GM12878 (cell line): ENCODE measurements around the gene KIFC3. TPM values are rescaled to one million over a fixed set of nuclear protein-coding genes. Genes with fewer than 3 reads are reported as not detected.

Experiments
- ATAC-seq: fragments of 200-7000 bp; cut with Tn5 transposase; 3 replicates; pipeline ENCODE4 v1.9.1; 2020; ENCODE audit warnings: mild to moderate bottlenecking, moderate library complexity
- BruUV-seq: library from RNA; stranded (reverse); fragments of 400-500 nt; replicated peaks from 2 replicates; lab custom pipeline; 2021; lab: Mats Ljungman, UMichigan
- CTCF ChIA-PET: fragments of 300-600 bp; sonication (Branson Sonifier 250); formaldehyde crosslinking; extraction: SDS; loops from one replicate; lab custom pipeline; 2021; ENCODE audit warnings: inconsistent platforms; lab: Yijun Ruan, JAX
- POLR2A ChIA-PET: fragments of 350-600 bp; formaldehyde crosslinking; extraction: SDS; loops from one replicate; lab custom pipeline; 2021; ENCODE audit warnings: inconsistent platforms; lab: Charles Lee
- RAD21 ChIA-PET: fragments of 300-600 bp; sonication (Branson Sonifier 250); formaldehyde crosslinking; loops from one replicate; lab custom pipeline; 2023; ENCODE audit warnings: antibody characterized with exemption; ENCODE audit not compliant: unreplicated experiment; lab: Charles Lee
- SMC1A ChIA-PET: fragments of 300-600 bp; sonication (Branson Sonifier 250); formaldehyde crosslinking; loops from one replicate; lab custom pipeline; 2023; ENCODE audit not compliant: unreplicated experiment, uncharacterized antibody; lab: Charles Lee
- DNase-seq: peaks from one replicate; pipeline ENCODE4 v3.0.0-alpha.2; 2011; ENCODE audit warnings: low read depth, low spot score
- FAIRE-seq: peaks from 3 replicates; lab custom pipeline; 2011; peaks lifted over from hg19 to GRCh38; lab: Jason Lieb, UNC
- H2AFZ ChIP-seq: 2 replicates; pipeline ENCODE4 v1.6.0; 2011; ENCODE audit warnings: low read depth, low read length, control low read depth; ENCODE audit not compliant: control insufficient read depth
- H3K27ac ChIP-seq: 2 replicates; pipeline ENCODE4 v1.5.1; 2011; ENCODE audit warnings: control low read depth; ENCODE audit not compliant: control insufficient read depth, insufficient read depth
- H3K27me3 ChIP-seq, 2 experiments: replicated peaks in 1 of 2; 2 replicates each; pipeline versions ENCODE4 v1.6.0 to v1.6.1; 2011; ENCODE audit warnings: low read length in 1 of 2; ENCODE audit not compliant: control insufficient read depth in 2 of 2, insufficient read depth in 2 of 2
- H3K36me3 ChIP-seq, 2 experiments: 2 replicates each; pipeline ENCODE4 v1.5.1; 2011; ENCODE audit warnings: low read length in 1 of 2; ENCODE audit not compliant: control insufficient read depth in 2 of 2, insufficient read depth in 2 of 2
- H3K4me1 ChIP-seq: 2 replicates; pipeline ENCODE4 v1.6.1; 2011; ENCODE audit warnings: mild to moderate bottlenecking, low read length, moderate library complexity, mixed read lengths; ENCODE audit not compliant: control insufficient read depth, insufficient read depth
- H3K4me2 ChIP-seq: 2 replicates; pipeline ENCODE4 v1.6.0; 2011; ENCODE audit warnings: control low read depth; ENCODE audit not compliant: control insufficient read depth, insufficient read depth
- H3K4me3 ChIP-seq: fragments of 200-600 bp; sonication (generic); 2 replicates; pipeline ENCODE4 v1.5.1; 2016
- H3K79me2 ChIP-seq: 2 replicates; pipeline ENCODE4 v1.6.0; 2011; ENCODE audit warnings: low read length; ENCODE audit not compliant: control insufficient read depth, insufficient read depth
- H3K9ac ChIP-seq: 2 replicates; pipeline ENCODE4 v1.8.0; 2011; ENCODE audit warnings: low read length, control low read depth, mixed read lengths; ENCODE audit not compliant: control insufficient read depth, insufficient read depth
- H3K9me3 ChIP-seq: replicated peaks from 3 replicates; pipeline ENCODE4 v1.5.1; 2011; ENCODE audit warnings: mild to moderate bottlenecking, low read length; ENCODE audit not compliant: control insufficient read depth, insufficient read depth
- H4K20me1 ChIP-seq: 2 replicates; pipeline ENCODE4 v1.6.0; 2011; ENCODE audit not compliant: control insufficient read depth, insufficient read depth
- CEBPB ChIP-seq, 2 experiments: fragments of 150-350 bp in 1 of 2; IDR thresholded peaks; 2 replicates each; pipeline ENCODE4 v1.6.1; 2012 to 2014; ENCODE audit warnings: low read depth in 2 of 2, low read length in 2 of 2, borderline replicate concordance in 1 of 2, inconsistent platforms in 1 of 2
- CHD4 ChIP-seq: fragments of 200-600 bp; sonication (generic); IDR thresholded peaks from 2 replicates; pipeline ENCODE4 v1.6.1; 2016; ENCODE audit warnings: mild to moderate bottlenecking
- ETV6 ChIP-seq, 2 experiments: fragments of 450-650 bp in 1 of 2; IDR thresholded peaks in 1 of 2; conservative IDR thresholded peaks in 1 of 2; 2 replicates each; pipeline ENCODE4 v1.6.1; 2014; ENCODE audit warnings: antibody characterized with exemption in 1 of 2, borderline replicate concordance in 1 of 2, low read depth in 1 of 2, mild to moderate bottlenecking in 1 of 2, moderate library complexity in 1 of 2
- FOXK2 ChIP-seq: fragments of 450-650 bp; IDR thresholded peaks from 2 replicates; pipeline ENCODE4 v1.6.1; 2017; ENCODE audit warnings: mild to moderate bottlenecking, moderate library complexity
- HDAC2 ChIP-seq: fragments of 200-600 bp; sonication (generic); IDR thresholded peaks from 2 replicates; pipeline ENCODE4 v1.6.1; 2017
- KLF5 ChIP-seq: fragments of 450-650 bp; IDR thresholded peaks from 2 replicates; pipeline ENCODE4 v1.6.1; 2014; ENCODE audit warnings: mild to moderate bottlenecking; ENCODE audit not compliant: partially characterized antibody
- RAD21 ChIP-seq: IDR thresholded peaks from 2 replicates; pipeline ENCODE4 v1.6.1; 2011; ENCODE audit warnings: mild to moderate bottlenecking, low read depth, low read length, moderate library complexity; ENCODE audit not compliant: insufficient read depth
- SREBF1 ChIP-seq: IDR thresholded peaks from 2 replicates; pipeline ENCODE4 v1.6.1; 2012; ENCODE audit warnings: mild to moderate bottlenecking, low read length
- SREBF2 ChIP-seq: IDR thresholded peaks from 2 replicates; pipeline ENCODE4 v1.6.1; 2012; ENCODE audit warnings: mild to moderate bottlenecking, low read length
- WGBS: methylation state at CpG from one replicate; pipeline ENCODE4 v1.1.6; 2016; ENCODE audit warnings: low lambda C conversion rate; ENCODE audit not compliant: insufficient replicate concordance, insufficient coverage; ENCODE audit errors: missing lambda C conversion rate; 5-methylcytosine and 5-hydroxymethylcytosine counted together
- in situ Hi-C: fragments of 300-500 bp; cut with MboI; formaldehyde crosslinking; loops from 9 replicates; pipeline ENCODE4 v1.14.3; 2018; ENCODE audit warnings: mixed read lengths
- intact Hi-C: fragments of 100-400 bp; cut with micrococcal nuclease; formaldehyde crosslinking; loops from one replicate; pipeline ENCODE4 v1.14.2; 2022; ENCODE audit not compliant: unreplicated experiment
- polyA plus RNA-seq, 11 experiments: library from polyadenylated mRNA; depleted of rRNA in 4 of 11; unstranded in 6 of 11; stranded (reverse) in 5 of 11; fragments of >200 nt; fragmentation: Nextera tagmentation in 4 of 11; fragmentation: Illumina TruSeq in 1 of 11; extraction: Ambion mirVana in 4 of 11; extraction: Trizol in 1 of 11; gene quantifications; 1 replicate in 1 of 11; 2 replicates in 10 of 11; pipeline versions ENCODE4 v1.2.1 to v1.2.3, GENCODE V29; 2011 to 2016; ENCODE audit warnings: inconsistent platforms in 2 of 11, missing spikeins in 2 of 11, low read depth in 1 of 11
- total RNA-seq, 4 experiments: library from RNA; depleted of rRNA in 3 of 4; stranded (reverse); fragments of >200 nt in 3 of 4; fragmentation: Illumina TruSeq in 1 of 4; extraction: Trizol in 1 of 4; gene quantifications; 2 replicates each; pipeline versions ENCODE4 v1.2.1 to v1.2.3, GENCODE V29; 2013 to 2021
- TF ChIP-seq, protein P1 (sequence below): fragments of 450-650 bp; IDR thresholded peaks from 2 replicates; pipeline ENCODE4 v1.6.1; 2017; ENCODE audit warnings: mild to moderate bottlenecking, low read depth, inconsistent platforms; ENCODE audit not compliant: poor library complexity, severe bottlenecking
- TF ChIP-seq, protein P2 (sequence below): fragments of 450-650 bp; IDR thresholded peaks from 2 replicates; pipeline ENCODE4 v1.6.1; 2014; ENCODE audit warnings: mild to moderate bottlenecking
- TF ChIP-seq, protein P3 (sequence below): fragments of 150-350 bp; IDR thresholded peaks from 2 replicates; pipeline ENCODE4 v1.6.1; 2014; ENCODE audit warnings: mild to moderate bottlenecking, low read depth, low read length

Gene KIFC3
- total and polyA plus RNA-seq, 10 of the 15 experiments (the other 5 are each of a cell fraction or from before 2014, with no cell fraction given), result 0.22 to 1.3 (median 0.26) TPM; not detected in 3

DNA sequence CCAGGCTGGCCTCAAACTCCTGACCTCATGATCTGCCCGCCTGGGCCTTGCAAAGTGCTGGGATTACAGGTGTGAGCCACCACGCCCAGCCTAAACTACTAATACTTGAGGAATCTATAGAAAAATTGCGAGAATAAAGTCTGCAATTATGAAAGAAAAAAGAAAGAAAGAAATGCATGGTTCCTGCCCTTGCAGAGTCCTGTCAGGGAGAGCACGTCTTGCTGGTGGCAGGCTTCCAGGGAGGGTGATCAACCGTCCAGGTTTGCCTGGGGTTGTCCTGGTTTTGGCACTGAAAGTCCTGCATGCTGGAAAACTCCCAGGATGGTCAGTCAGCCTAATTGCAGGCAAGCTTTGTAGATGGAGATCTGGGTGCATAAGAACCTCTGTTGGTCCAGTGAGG, 21.5 kb upstream of the KIFC3 start:
- 0% methylated on average over 5 of the region's 5 CpGs for WGBS
- intact Hi-C loops (no loop called here), in situ Hi-C loops (no loop called here)
- Histone ChIP-seq H3K36me3 (no peaks in the 10 kb centered on the region), H3K4me1 (no peaks in the 10 kb centered on the region), H3K27me3 (peaks cover 0 to 4% of the 10 kb centered on the region in 2 experiments; a peak in 2 of 4 replicates), H3K27ac (no peak overlapping the region), H3K9me3 (no peaks in the 10 kb centered on the region)
- no peak for DNase-seq
- TF ChIP-seq ETV6 (conservative IDR thresholded peaks at IDR 0.05 in 1 of 2, IDR thresholded peaks at IDR 0.05 in 1 of 2; ENCODE audit: borderline replicate concordance in 1 of 2, low read depth in 1 of 2), result no peak
- TF ChIP-seq CEBPB (IDR thresholded peaks at IDR 0.05; ENCODE audit: borderline replicate concordance in 1 of 2, low read depth in 2 of 2, low read length in 2 of 2), result no peak
- TF ChIP-seq, protein P1, sequence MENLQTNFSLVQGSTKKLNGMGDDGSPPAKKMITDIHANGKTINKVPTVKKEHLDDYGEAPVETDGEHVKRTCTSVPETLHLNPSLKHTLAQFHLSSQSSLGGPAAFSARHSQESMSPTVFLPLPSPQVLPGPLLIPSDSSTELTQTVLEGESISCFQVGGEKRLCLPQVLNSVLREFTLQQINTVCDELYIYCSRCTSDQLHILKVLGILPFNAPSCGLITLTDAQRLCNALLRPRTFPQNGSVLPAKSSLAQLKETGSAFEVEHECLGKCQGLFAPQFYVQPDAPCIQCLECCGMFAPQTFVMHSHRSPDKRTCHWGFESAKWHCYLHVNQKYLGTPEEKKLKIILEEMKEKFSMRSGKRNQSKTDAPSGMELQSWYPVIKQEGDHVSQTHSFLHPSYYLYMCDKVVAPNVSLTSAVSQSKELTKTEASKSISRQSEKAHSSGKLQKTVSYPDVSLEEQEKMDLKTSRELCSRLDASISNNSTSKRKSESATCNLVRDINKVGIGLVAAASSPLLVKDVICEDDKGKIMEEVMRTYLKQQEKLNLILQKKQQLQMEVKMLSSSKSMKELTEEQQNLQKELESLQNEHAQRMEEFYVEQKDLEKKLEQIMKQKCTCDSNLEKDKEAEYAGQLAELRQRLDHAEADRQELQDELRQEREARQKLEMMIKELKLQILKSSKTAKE, result no peak
- TF ChIP-seq, all 136 proteins: peak for 0
- ATAC-seq (no peak), FAIRE-seq (no peak)
- Histone ChIP-seq H3K4me3 (no peak overlapping the region), H3K9ac (no peak overlapping the region), H3K79me2 (no peaks in the 10 kb centered on the region), H3K4me2 (no peak overlapping the region), H2AFZ (no peak overlapping the region), H4K20me1 (no peaks in the 10 kb centered on the region)
- ChIA-PET SMC1A (no interaction called here), POLR2A (no interaction called here), CTCF (interaction anchor here (0.6 kb wide), 1 partner anchor 53 kb away, joined by 3 read pairs; no protein-coding TSS in a partner anchor), RAD21 (no interaction called here)
- BruUV-seq, result no TSS peak

DNA sequence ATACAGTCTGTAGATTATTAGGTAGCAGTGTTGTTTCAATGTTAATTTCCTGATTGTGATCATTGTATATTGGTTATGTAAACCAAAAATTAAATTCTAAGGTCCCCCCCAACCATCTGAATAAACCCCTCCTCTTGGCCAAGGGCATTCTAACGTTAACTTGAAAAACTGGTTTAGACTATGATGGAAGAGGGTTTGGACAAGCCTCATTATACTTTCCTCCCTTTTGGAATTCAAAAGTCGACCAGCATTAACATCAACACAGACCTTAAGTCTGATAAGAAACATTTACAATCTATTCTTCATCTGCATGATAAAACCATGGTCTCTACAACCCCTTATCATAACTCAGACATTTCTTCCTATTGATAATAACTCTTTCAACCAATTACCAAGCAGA, 20.6 kb upstream of the KIFC3 start:
- no peak overlapping the region for H2AFZ ChIP-seq
- no peak overlapping the region for H3K4me3 ChIP-seq
- WGBS, result 0% methylated on average over 2 of the region's 2 CpGs
- H3K27ac ChIP-seq, result no peak overlapping the region
- ChIA-PET POLR2A (no interaction called here), SMC1A (no interaction called here), RAD21 (interaction anchor here (0.6 kb wide), 1 partner anchor 63 kb away, joined by 3 read pairs; no protein-coding TSS in a partner anchor), CTCF (interaction anchor here (0.6 kb wide), 1 partner anchor 19 kb away, joined by 3 read pairs; no protein-coding TSS in a partner anchor)
- intact Hi-C loops, result no loop called here
- no TSS peak for BruUV-seq
- in situ Hi-C loops, result no loop called here
- H4K20me1 ChIP-seq, result no peaks in the 10 kb centered on the region
- H3K9ac ChIP-seq, result no peak overlapping the region
- no peaks in the 10 kb centered on the region for H3K9me3 ChIP-seq
- no peaks in the 10 kb centered on the region for H3K79me2 ChIP-seq
- H3K4me1 ChIP-seq, result no peaks in the 10 kb centered on the region
- no peak for FAIRE-seq
- H3K4me2 ChIP-seq, result no peak overlapping the region
- no peak for ATAC-seq
- no peak for TF ChIP-seq KLF5
- TF ChIP-seq, protein P2, sequence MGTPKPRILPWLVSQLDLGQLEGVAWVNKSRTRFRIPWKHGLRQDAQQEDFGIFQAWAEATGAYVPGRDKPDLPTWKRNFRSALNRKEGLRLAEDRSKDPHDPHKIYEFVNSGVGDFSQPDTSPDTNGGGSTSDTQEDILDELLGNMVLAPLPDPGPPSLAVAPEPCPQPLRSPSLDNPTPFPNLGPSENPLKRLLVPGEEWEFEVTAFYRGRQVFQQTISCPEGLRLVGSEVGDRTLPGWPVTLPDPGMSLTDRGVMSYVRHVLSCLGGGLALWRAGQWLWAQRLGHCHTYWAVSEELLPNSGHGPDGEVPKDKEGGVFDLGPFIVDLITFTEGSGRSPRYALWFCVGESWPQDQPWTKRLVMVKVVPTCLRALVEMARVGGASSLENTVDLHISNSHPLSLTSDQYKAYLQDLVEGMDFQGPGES, result no peak
- TF ChIP-seq SREBF2, result no peak
- TF ChIP-seq, protein P3, sequence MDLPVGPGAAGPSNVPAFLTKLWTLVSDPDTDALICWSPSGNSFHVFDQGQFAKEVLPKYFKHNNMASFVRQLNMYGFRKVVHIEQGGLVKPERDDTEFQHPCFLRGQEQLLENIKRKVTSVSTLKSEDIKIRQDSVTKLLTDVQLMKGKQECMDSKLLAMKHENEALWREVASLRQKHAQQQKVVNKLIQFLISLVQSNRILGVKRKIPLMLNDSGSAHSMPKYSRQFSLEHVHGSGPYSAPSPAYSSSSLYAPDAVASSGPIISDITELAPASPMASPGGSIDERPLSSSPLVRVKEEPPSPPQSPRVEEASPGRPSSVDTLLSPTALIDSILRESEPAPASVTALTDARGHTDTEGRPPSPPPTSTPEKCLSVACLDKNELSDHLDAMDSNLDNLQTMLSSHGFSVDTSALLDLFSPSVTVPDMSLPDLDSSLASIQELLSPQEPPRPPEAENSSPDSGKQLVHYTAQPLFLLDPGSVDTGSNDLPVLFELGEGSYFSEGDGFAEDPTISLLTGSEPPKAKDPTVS, result no peak
- no peak for TF ChIP-seq HDAC2
- no peak for TF ChIP-seq RAD21
- TF ChIP-seq CHD4, result no peak
- TF ChIP-seq ETV6 (conservative IDR thresholded peaks at IDR 0.05 in 1 of 2, IDR thresholded peaks at IDR 0.05 in 1 of 2; ENCODE audit: borderline replicate concordance in 1 of 2, low read depth in 1 of 2), result no peak
- TF ChIP-seq FOXK2, result no peak
- TF ChIP-seq SREBF1, result no peak
- DNase-seq, result no peak
- H3K27me3 ChIP-seq, result peaks cover 0 to 4% of the 10 kb centered on the region in 2 experiments; a peak in 2 of 4 replicates
- H3K36me3 ChIP-seq, result no peaks in the 10 kb centered on the region
